Measurements from ENCODE around the gene FTCD.

- TF ChIP-seq CTCF (IDR thresholded peaks at IDR 0.05) (no peak), POLR2A (IDR thresholded peaks at IDR 0.05) (no peak)
Measured at GRCh38 chr21:46118316-46119143, 36.8 kb downstream of the FTCD start.

Measured in right lobe of liver (tissue), 4 donors.